ENCODE measurements around the gene TMEM255B. TPM values are rescaled to one million over a fixed set of nuclear protein-coding genes. Genes with fewer than 3 reads are reported as not detected.

Gene TMEM255B
- polyA plus RNA-seq, 1 donor (not counting 4 experiments of a cell fraction or from before 2014, with no cell fraction given): 7.6 TPM

GRCh38 chr13:113746671-113747070, 12.4 kb upstream of the TMEM255B start:
- Histone ChIP-seq H3K79me2 (ENCODE audit: control insufficient read depth, insufficient read depth, low read length) (no peaks in the 10 kb centered on the region), H3K4me2 (ENCODE audit: control insufficient read depth, extremely low read depth, insufficient read depth, low read depth, low read length) (no peak overlapping the region), H3K36me3 (ENCODE audit: control insufficient read depth in 2 of 2, extremely low read depth in 1 of 2, insufficient read depth in 2 of 2, low read length in 2 of 2) (no peaks in the 10 kb centered on the region), H3K9me1 (ENCODE audit: control insufficient read depth, extremely low read depth, insufficient read depth, low read length) (no peaks in the 10 kb centered on the region), H3K4me3 (ENCODE audit: control insufficient read depth in 2 of 3, extremely low read depth in 1 of 3, insufficient read depth in 2 of 3, low read depth in 1 of 3, low read length in 3 of 3) (no peak overlapping the region), H3K9me3 (ENCODE audit: control insufficient read depth, low read depth, low read length) (peaks cover 8% of the 10 kb centered on the region), H3K27me3 (ENCODE audit: control insufficient read depth, extremely low read depth, insufficient read depth, low read length) (peaks cover 14% of the 10 kb centered on the region), H3K9ac (ENCODE audit: control insufficient read depth, extremely low read depth, insufficient read depth, low read length) (no peak overlapping the region), H3K27ac (ENCODE audit: control insufficient read depth, insufficient read depth, low read length) (no peak overlapping the region), H3K4me1 (ENCODE audit: control insufficient read depth, extremely low read depth, insufficient read depth, low read length) (peaks cover 2% of the 10 kb centered on the region), H4K20me1 (ENCODE audit: control insufficient read depth, extremely low read depth, insufficient read depth, low read length) (peaks cover 2% of the 10 kb centered on the region), H2AFZ (ENCODE audit: control insufficient read depth, low read length) (no peak overlapping the region)
- no peak for FAIRE-seq
- TF ChIP-seq EZH2 (IDR thresholded peaks at IDR 0.05; ENCODE audit: low read length) (no peak), CTCF (optimal IDR thresholded peaks at IDR 0.05 in 1 of 3, IDR thresholded peaks at IDR 0.05 in 1 of 3, conservative IDR thresholded peaks at IDR 0.05 in 1 of 3; ENCODE audit: extremely low read depth in 1 of 3, insufficient read depth in 2 of 3, low read length in 3 of 3) (no peak)
- no peak for DNase-seq (ENCODE audit: low read depth, low spot score)
- dilution Hi-C loops (cut with MboI; ENCODE audit: extremely low pct_ligation_motif_present, low sequenced_read_pairs): no loop called here

- H3K27ac ChIP-seq (ENCODE audit: control insufficient read depth, insufficient read depth, low read length): no peak overlapping the region
- no peak overlapping the region for H3K9ac ChIP-seq (ENCODE audit: control insufficient read depth, extremely low read depth, insufficient read depth, low read length)
- peaks cover 8% of the 10 kb centered on the region for H3K9me3 ChIP-seq (ENCODE audit: control insufficient read depth, low read depth, low read length)
- no peaks in the 10 kb centered on the region for H3K36me3 ChIP-seq (ENCODE audit: control insufficient read depth in 2 of 2, extremely low read depth in 1 of 2, insufficient read depth in 2 of 2, low read length in 2 of 2)
- FAIRE-seq (no peak), DNase-seq (ENCODE audit: low read depth, low spot score) (no peak)
- dilution Hi-C loops (cut with MboI; ENCODE audit: extremely low pct_ligation_motif_present, low sequenced_read_pairs): no loop called here
- peaks cover 8% of the 10 kb centered on the region for H3K27me3 ChIP-seq (ENCODE audit: control insufficient read depth, extremely low read depth, insufficient read depth, low read length)
- TF ChIP-seq CTCF (optimal IDR thresholded peaks at IDR 0.05 in 1 of 3, IDR thresholded peaks at IDR 0.05 in 1 of 3, conservative IDR thresholded peaks at IDR 0.05 in 1 of 3; ENCODE audit: extremely low read depth in 1 of 3, insufficient read depth in 2 of 3, low read length in 3 of 3) (no peak), EZH2 (IDR thresholded peaks at IDR 0.05; ENCODE audit: low read length) (no peak)
- H4K20me1 ChIP-seq (ENCODE audit: control insufficient read depth, extremely low read depth, insufficient read depth, low read length): no peaks in the 10 kb centered on the region
- no peak overlapping the region for H2AFZ ChIP-seq (ENCODE audit: control insufficient read depth, low read length)
- no peaks in the 10 kb centered on the region for H3K79me2 ChIP-seq (ENCODE audit: control insufficient read depth, insufficient read depth, low read length)
- H3K9me1 ChIP-seq (ENCODE audit: control insufficient read depth, extremely low read depth, insufficient read depth, low read length): no peaks in the 10 kb centered on the region
- H3K4me2 ChIP-seq (ENCODE audit: control insufficient read depth, extremely low read depth, insufficient read depth, low read depth, low read length): no peak overlapping the region
- no peak overlapping the region for H3K4me3 ChIP-seq (ENCODE audit: control insufficient read depth in 2 of 3, extremely low read depth in 1 of 3, insufficient read depth in 2 of 3, low read depth in 1 of 3, low read length in 3 of 3)
- H3K4me1 ChIP-seq (ENCODE audit: control insufficient read depth, extremely low read depth, insufficient read depth, low read length): peaks cover 2% of the 10 kb centered on the region
Observed at GRCh38 chr13:113747291-113747833, 11.7 kb upstream of the TMEM255B start.
